Vagina (tissue), 2 donors: ENCODE measurements around the gene RUNX2.

ENCODE experiments used
- POLR2A ChIP-seq, 2 donors: fragments of 450-650 bp; IDR thresholded peaks; one replicate each; pipeline ENCODE4 v1.6.1; 2017; ENCODE audit warnings: antibody characterized with exemption in 2 of 2, mild to moderate bottlenecking in 2 of 2, moderate library complexity in 2 of 2
- POLR2AphosphoS5 ChIP-seq, 2 donors: sonication (generic); formaldehyde crosslinking; IDR thresholded peaks; one replicate each; pipeline ENCODE4 v1.9.0; 2017; ENCODE audit warnings: antibody characterized with exemption in 2 of 2, mild to moderate bottlenecking in 2 of 2, low read depth in 1 of 2; ENCODE audit not compliant: insufficient read depth in 1 of 2

GRCh38 chr6:45587229-45588060 lies 259.3 kb downstream of the RUNX2 start:
- TF ChIP-seq POLR2AphosphoS5 (IDR thresholded peaks at IDR 0.05; ENCODE audit: insufficient read depth in 1 of 2, low read depth in 1 of 2) (no peak), POLR2A (IDR thresholded peaks at IDR 0.05) (no peak)
